ENCODE results near the gene SPECC1L. TPM values are rescaled to one million over a fixed set of nuclear protein-coding genes. Genes with fewer than 3 reads are reported as not detected.

The SPECC1L gene
- total and polyA plus RNA-seq, 7 donors, result 17.4 to 52.6 (median 28.8) TPM

- Histone ChIP-seq H3K27ac (no peak overlapping the region), H3K4me1 (peaks cover 0 to 45% (median 33%) of the 10 kb centered on the region in 4 donors)
- intact Hi-C loops (cut with DNase I), result no loop called here
These were observed 135.1 kb downstream of the SPECC1L start for GRCh38 chr22:24405631-24406321.

GRCh38 chr22:24406322-24407277, 136.0 kb downstream of the SPECC1L start:
- H3K27me3 ChIP-seq, result no peaks in the 10 kb centered on the region
- H3K27ac ChIP-seq, result no peak overlapping the region
- 87 to 90% methylated on average over 19 of the region's 19 CpGs for WGBS, 2 donors
- H3K36me3 ChIP-seq, result peaks cover 0 to 16% (median 5%) of the 10 kb centered on the region in 4 donors
- no peaks in the 10 kb centered on the region for H3K9me3 ChIP-seq
- peaks cover 0 to 38% (median 29%) of the 10 kb centered on the region in 4 donors for H3K4me1 ChIP-seq
- DNase-seq, result no peak
- TF ChIP-seq CTCF (IDR thresholded peaks at IDR 0.05), result no peak
- TF ChIP-seq EP300 (IDR thresholded peaks at IDR 0.05), result no peak
- no peak for TF ChIP-seq POLR2A (IDR thresholded peaks at IDR 0.05)
- TF ChIP-seq POLR2AphosphoS5 (IDR thresholded peaks at IDR 0.05), result no peak
- intact Hi-C loops (cut with DNase I), result no loop called here
- no peak overlapping the region for H3K4me3 ChIP-seq

More at GRCh38 chr22:24405631-24406321, 135.1 kb downstream of the SPECC1L start:
- WGBS, 2 donors, result 93 to 97% methylated on average over 12 of the region's 12 CpGs
- Histone ChIP-seq H3K36me3 (peaks cover 0 to 12% (median 6%) of the 10 kb centered on the region in 4 donors), H3K27me3 (no peaks in the 10 kb centered on the region), H3K9me3 (no peaks in the 10 kb centered on the region), H3K4me3 (no peak overlapping the region)
- TF ChIP-seq POLR2A (IDR thresholded peaks at IDR 0.05), result no peak
- no peak for TF ChIP-seq CTCF (IDR thresholded peaks at IDR 0.05)
- TF ChIP-seq EP300 (IDR thresholded peaks at IDR 0.05), result no peak
- no peak for TF ChIP-seq POLR2AphosphoS5 (IDR thresholded peaks at IDR 0.05)
- DNase-seq, result no peak

GRCh38 chr22:24407278-24407665, 136.6 kb downstream of the SPECC1L start:
- TF ChIP-seq CTCF (IDR thresholded peaks at IDR 0.05) (no peak), POLR2AphosphoS5 (IDR thresholded peaks at IDR 0.05) (no peak), POLR2A (IDR thresholded peaks at IDR 0.05) (no peak), EP300 (IDR thresholded peaks at IDR 0.05) (no peak)

GRCh38 chr22:24407884-24408283, 137.3 kb downstream of the SPECC1L start:
- no peaks in the 10 kb centered on the region for H3K27me3 ChIP-seq
- no peaks in the 10 kb centered on the region for H3K9me3 ChIP-seq
- no peak overlapping the region for H3K27ac ChIP-seq
- peaks cover 0 to 25% (median 18%) of the 10 kb centered on the region in 4 donors for H3K4me1 ChIP-seq
- TF ChIP-seq POLR2A (IDR thresholded peaks at IDR 0.05) (no peak), EP300 (IDR thresholded peaks at IDR 0.05) (no peak), POLR2AphosphoS5 (IDR thresholded peaks at IDR 0.05) (no peak), CTCF (IDR thresholded peaks at IDR 0.05) (no peak)
- intact Hi-C loops (cut with DNase I), result no loop called here
- no peak overlapping the region for H3K4me3 ChIP-seq
- DNase-seq, result no peak
- peaks cover 0 to 23% (median 10%) of the 10 kb centered on the region in 4 donors for H3K36me3 ChIP-seq
- WGBS, 2 donors, result 93 to 97% methylated on average over 4 of the region's 4 CpGs

More at GRCh38 chr22:24407278-24407665, 136.6 kb downstream of the SPECC1L start:
- Histone ChIP-seq H3K4me1 (peaks cover 0 to 31% (median 24%) of the 10 kb centered on the region in 4 donors), H3K4me3 (no peak overlapping the region), H3K27ac (no peak overlapping the region), H3K27me3 (no peaks in the 10 kb centered on the region), H3K9me3 (no peaks in the 10 kb centered on the region), H3K36me3 (peaks cover 0 to 20% (median 9%) of the 10 kb centered on the region in 4 donors)
- DNase-seq, result no peak
- intact Hi-C loops (cut with DNase I), result no loop called here
- WGBS, 2 donors, result 72 to 91% methylated on average over 15 of the region's 15 CpGs
